Activated naive CD4-positive, alpha-beta T cell treated with anti-CD3 and anti-CD28 coated beads, Interleukin-2, amount 50 U/mL, for 72 hours (primary cell): ENCODE measurements around the gene MAP4. TPM values are rescaled to one million over a fixed set of nuclear protein-coding genes. Genes with fewer than 3 reads are reported as not detected.

Experiments
- ATAC-seq, 2 donors: fragments of 150-1000 bp; cut with Tn5 transposase; 2 replicates each; pipeline ENCODE4 v1.10.0; 2021; ENCODE audit warnings: mild to moderate bottlenecking in 2 of 2, moderate library complexity in 2 of 2
- DNase-seq, 2 donors: peaks; one replicate each; pipeline ENCODE4 v3.0.0; 2021 to 2022; ENCODE audit warnings: low spot score in 2 of 2
- H3K27ac Mint-ChIP-seq, 2 donors: one replicate each; pipeline ENCODE4 v1.8.0; 2022; ENCODE audit warnings: mild to moderate bottlenecking in 2 of 2, mixed read lengths in 2 of 2
- H3K36me3 Mint-ChIP-seq, 2 donors: one replicate each; pipeline ENCODE4 v1.8.0; 2022; ENCODE audit warnings: mixed read lengths in 2 of 2
- H3K9me3 Mint-ChIP-seq, 2 donors: one replicate each; pipeline ENCODE4 v1.8.0; 2022; ENCODE audit warnings: mixed read lengths in 2 of 2
- total RNA-seq, 2 donors: library from RNA; stranded (reverse); gene quantifications; one replicate each; pipeline ENCODE4 v1.2.3, GENCODE V29; 2022

MAP4 gene
- total RNA-seq, 2 donors from 2014 or later = 70.1 to 118 TPM

GRCh38 chr3:47989981-47990440 is 26.2 kb downstream of the MAP4 start:
- no peaks in the 10 kb centered on the region for H3K36me3 Mint-ChIP-seq
- ATAC-seq = peak; percentile 95 to 100
- H3K9me3 Mint-ChIP-seq = no peaks in the 10 kb centered on the region
- peak; percentile 66 for DNase-seq
- no peak overlapping the region for H3K27ac Mint-ChIP-seq

- Mint-ChIP-seq H3K9me3 (no peaks in the 10 kb centered on the region), H3K36me3 (no peaks in the 10 kb centered on the region), H3K27ac (no peak overlapping the region)
- DNase-seq (no peak), ATAC-seq (no peak)
Observed at GRCh38 chr3:47985381-47985780, 30.8 kb downstream of the MAP4 start.

- Mint-ChIP-seq H3K36me3 (no peaks in the 10 kb centered on the region), H3K9me3 (no peaks in the 10 kb centered on the region), H3K27ac (no peak overlapping the region)
- no peak for DNase-seq
- ATAC-seq = no peak
Observed at GRCh38 chr3:47984075-47984728, 32.0 kb downstream of the MAP4 start.

GRCh38 chr3:47980795-47981194 is 35.4 kb downstream of the MAP4 start:
- Mint-ChIP-seq H3K9me3 (no peaks in the 10 kb centered on the region), H3K27ac (no peak overlapping the region), H3K36me3 (no peaks in the 10 kb centered on the region)
- ATAC-seq (no peak), DNase-seq (no peak)

GRCh38 chr3:47979070-47979469 is 37.1 kb downstream of the MAP4 start:
- Mint-ChIP-seq H3K27ac (no peak overlapping the region), H3K36me3 (no peaks in the 10 kb centered on the region), H3K9me3 (no peaks in the 10 kb centered on the region)
- no peak for DNase-seq
- ATAC-seq = no peak

GRCh38 chr3:47978386-47978785 is 37.8 kb downstream of the MAP4 start:
- no peak for ATAC-seq
- Mint-ChIP-seq H3K36me3 (no peaks in the 10 kb centered on the region), H3K9me3 (no peaks in the 10 kb centered on the region), H3K27ac (no peak overlapping the region)
- no peak for DNase-seq

- Mint-ChIP-seq H3K27ac (no peak overlapping the region), H3K36me3 (no peaks in the 10 kb centered on the region)
- no peak for ATAC-seq
Observed at GRCh38 chr3:47976135-47976732, 40.0 kb downstream of the MAP4 start.

GRCh38 chr3:47974974-47975470 is 41.2 kb downstream of the MAP4 start:
- H3K36me3 Mint-ChIP-seq = no peaks in the 10 kb centered on the region
- no peaks in the 10 kb centered on the region for H3K9me3 Mint-ChIP-seq
- no peak overlapping the region for H3K27ac Mint-ChIP-seq
- ATAC-seq (no peak), DNase-seq (no peak)

More at GRCh38 chr3:47976135-47976732, 40.0 kb downstream of the MAP4 start:
- no peaks in the 10 kb centered on the region for H3K9me3 Mint-ChIP-seq
- DNase-seq = no peak

- ATAC-seq = no peak
- Mint-ChIP-seq H3K9me3 (no peaks in the 10 kb centered on the region), H3K36me3 (no peaks in the 10 kb centered on the region), H3K27ac (peak overlapping the region in 1 of 2 donors; percentile 17)
- no peak for DNase-seq
Observed at GRCh38 chr3:47971081-47971480, 45.1 kb downstream of the MAP4 start.

- no peak for ATAC-seq
- H3K36me3 Mint-ChIP-seq = no peaks in the 10 kb centered on the region
- no peaks in the 10 kb centered on the region for H3K9me3 Mint-ChIP-seq
- DNase-seq = no peak
- H3K27ac Mint-ChIP-seq = no peak overlapping the region
Observed at GRCh38 chr3:47964740-47965139, 51.5 kb downstream of the MAP4 start.

- DNase-seq (no peak), ATAC-seq (no peak)
- Mint-ChIP-seq H3K27ac (peak overlapping the region; percentile 24 to 62), H3K36me3 (no peaks in the 10 kb centered on the region), H3K9me3 (no peaks in the 10 kb centered on the region)
Observed at GRCh38 chr3:47961815-47962606, 54.2 kb downstream of the MAP4 start.

- Mint-ChIP-seq H3K36me3 (no peaks in the 10 kb centered on the region), H3K27ac (no peak overlapping the region), H3K9me3 (no peaks in the 10 kb centered on the region)
- DNase-seq (no peak), ATAC-seq (no peak)
Observed at GRCh38 chr3:47961036-47961435, 55.2 kb downstream of the MAP4 start.

- H3K36me3 Mint-ChIP-seq = no peaks in the 10 kb centered on the region
- H3K27ac Mint-ChIP-seq = no peak overlapping the region
- no peaks in the 10 kb centered on the region for H3K9me3 Mint-ChIP-seq
- ATAC-seq (no peak), DNase-seq (no peak)
Observed at GRCh38 chr3:47956521-47956920, 59.7 kb downstream of the MAP4 start.

- no peak for ATAC-seq
- Mint-ChIP-seq H3K9me3 (no peaks in the 10 kb centered on the region), H3K36me3 (no peaks in the 10 kb centered on the region), H3K27ac (no peak overlapping the region)
- DNase-seq = no peak
Observed at GRCh38 chr3:47954567-47954966, 61.6 kb downstream of the MAP4 start.

GRCh38 chr3:47950453-47951169 is 65.6 kb downstream of the MAP4 start:
- DNase-seq (no peak), ATAC-seq (no peak)

GRCh38 chr3:47949979-47950378 is 66.2 kb downstream of the MAP4 start:
- no peaks in the 10 kb centered on the region for H3K36me3 Mint-ChIP-seq
- no peak for ATAC-seq
- H3K27ac Mint-ChIP-seq = no peak overlapping the region
- DNase-seq = no peak
- H3K9me3 Mint-ChIP-seq = no peaks in the 10 kb centered on the region

More at GRCh38 chr3:47950453-47951169, 65.6 kb downstream of the MAP4 start:
- no peaks in the 10 kb centered on the region for H3K36me3 Mint-ChIP-seq
- no peak overlapping the region for H3K27ac Mint-ChIP-seq
- H3K9me3 Mint-ChIP-seq = no peaks in the 10 kb centered on the region

- no peak for DNase-seq
Observed at GRCh38 chr3:47940232-47940631, 76.0 kb downstream of the MAP4 start.

More at GRCh38 chr3:47940232-47940631, 76.0 kb downstream of the MAP4 start:
- Mint-ChIP-seq H3K9me3 (no peaks in the 10 kb centered on the region), H3K27ac (no peak overlapping the region), H3K36me3 (no peaks in the 10 kb centered on the region)
- ATAC-seq = no peak
